HepG2 (cell line): ENCODE data around the gene RACGAP1. TPM values are rescaled to one million over a fixed set of nuclear protein-coding genes. Genes with fewer than 3 reads are reported as not detected.

Source experiments
- CC2D1A ChIP-seq: sonication (generic); formaldehyde crosslinking; IDR thresholded peaks from 2 replicates; pipeline ENCODE4 v1.8.1; 2023; ENCODE audit warnings: mild to moderate bottlenecking, missing genetic modification reagents
- EP300 ChIP-seq, 3 experiments: sonication (generic) in 1 of 3; formaldehyde crosslinking in 1 of 3; IDR thresholded peaks; 2 replicates each; pipeline versions ENCODE4 v1.5.1 to v1.6.1; 2011 to 2020; ENCODE audit warnings: low read depth in 2 of 3, low read length in 2 of 3, borderline replicate concordance in 1 of 3, improper control_type of control experiment in 1 of 3, mild to moderate bottlenecking in 1 of 3, missing genetic modification reagents in 1 of 3, moderate library complexity in 1 of 3
- FOXA1 ChIP-seq, 2 experiments: fragments of 450-650 bp in 1 of 2; sonication (generic) in 1 of 2; formaldehyde crosslinking in 1 of 2; IDR thresholded peaks; 2 replicates each; pipeline versions ENCODE4 v1.4.0 to v1.6.1; 2016 to 2020; ENCODE audit warnings: missing genetic modification reagents in 1 of 2
- FOXJ3 ChIP-seq: sonication (generic); formaldehyde crosslinking; IDR thresholded peaks from 2 replicates; pipeline ENCODE4 v1.4.0; 2020; ENCODE audit warnings: missing genetic modification reagents, mild to moderate bottlenecking, borderline replicate concordance
- JUND ChIP-seq: sonication (generic); formaldehyde crosslinking; IDR thresholded peaks from 2 replicates; pipeline ENCODE4 v1.8.0; 2022; ENCODE audit warnings: mild to moderate bottlenecking, missing genetic modification reagents
- MAZ ChIP-seq, 2 experiments: sonication (generic) in 1 of 2; formaldehyde crosslinking in 1 of 2; IDR thresholded peaks; 2 replicates each; pipeline versions ENCODE4 v1.5.0 to v1.6.1; 2012 to 2020; ENCODE audit warnings: low read depth in 2 of 2, mild to moderate bottlenecking in 2 of 2, borderline replicate concordance in 1 of 2, improper control_type of control experiment in 1 of 2, low read length in 1 of 2, missing genetic modification reagents in 1 of 2, moderate library complexity in 1 of 2
- MNT ChIP-seq: fragments of 450-650 bp; IDR thresholded peaks from 2 replicates; pipeline ENCODE4 v1.6.1; 2016
- MZF1 ChIP-seq: sonication (generic); formaldehyde crosslinking; IDR thresholded peaks from 2 replicates; pipeline ENCODE4 v1.8.1; 2023; ENCODE audit warnings: mild to moderate bottlenecking, missing genetic modification reagents, borderline replicate concordance
- NR2C2 ChIP-seq: sonication (generic); formaldehyde crosslinking; IDR thresholded peaks from 2 replicates; pipeline ENCODE4 v1.4.0; 2020; ENCODE audit warnings: missing genetic modification reagents, mild to moderate bottlenecking, moderate library complexity, borderline replicate concordance
- PAF1 ChIP-seq: IDR thresholded peaks from 2 replicates; pipeline ENCODE4 v1.6.1; 2016; ENCODE audit warnings: missing genetic modification reagents, missing compliant biosample characterization
- PAWR ChIP-seq: sonication (generic); formaldehyde crosslinking; IDR thresholded peaks from 2 replicates; pipeline ENCODE4 v1.4.0; 2020; ENCODE audit warnings: missing genetic modification reagents, mild to moderate bottlenecking, borderline replicate concordance
- PBX3 ChIP-seq: sonication (generic); formaldehyde crosslinking; IDR thresholded peaks from 2 replicates; pipeline ENCODE4 v1.8.1; 2023; ENCODE audit warnings: missing genetic modification reagents, inconsistent platforms, borderline replicate concordance
- RAD21 ChIP-seq: fragments of 450-650 bp; formaldehyde crosslinking; IDR thresholded peaks from 2 replicates; pipeline ENCODE4 v1.5.0; 2020; ENCODE audit warnings: mild to moderate bottlenecking
- TCF7 ChIP-seq: sonication (generic); IDR thresholded peaks from 2 replicates; pipeline ENCODE4 v1.6.1; 2016; ENCODE audit warnings: antibody characterized with exemption, low read depth
- TCF7L2 ChIP-seq: IDR thresholded peaks from 2 replicates; pipeline ENCODE4 v1.6.1; 2011; ENCODE audit warnings: mild to moderate bottlenecking, low read depth, low read length, moderate library complexity
- THAP9 ChIP-seq: sonication (generic); formaldehyde crosslinking; IDR thresholded peaks from 2 replicates; pipeline ENCODE4; 2020; ENCODE audit warnings: missing genetic modification reagents, mild to moderate bottlenecking, borderline replicate concordance
- ZFX ChIP-seq: sonication (generic); formaldehyde crosslinking; IDR thresholded peaks from 2 replicates; pipeline ENCODE4 v1.4.0; 2020; ENCODE audit warnings: mild to moderate bottlenecking, low read depth, missing genetic modification reagents, moderate library complexity
- ZKSCAN5 ChIP-seq: sonication (generic); formaldehyde crosslinking; IDR thresholded peaks from 2 replicates; pipeline ENCODE4 v1.5.1; 2020; ENCODE audit warnings: mild to moderate bottlenecking, missing genetic modification reagents
- ZNF138 ChIP-seq: sonication (generic); formaldehyde crosslinking; IDR thresholded peaks from 2 replicates; pipeline ENCODE4 v1.5.0; 2020; ENCODE audit warnings: mild to moderate bottlenecking, low read depth, missing genetic modification reagents
- ZNF234 ChIP-seq: sonication (generic); formaldehyde crosslinking; conservative IDR thresholded peaks from 2 replicates; pipeline ENCODE4 v1.5.1; 2020; ENCODE audit warnings: mild to moderate bottlenecking, missing genetic modification reagents
- ZNF335 ChIP-seq: sonication (generic); formaldehyde crosslinking; IDR thresholded peaks from 2 replicates; pipeline ENCODE4 v1.4.0; 2020; ENCODE audit warnings: missing genetic modification reagents
- ZZZ3 ChIP-seq: sonication (generic); formaldehyde crosslinking; IDR thresholded peaks from 2 replicates; pipeline ENCODE4 v1.4.0; 2020; ENCODE audit warnings: missing genetic modification reagents, mild to moderate bottlenecking, borderline replicate concordance
- polyA plus RNA-seq, 8 experiments: library from polyadenylated mRNA; depleted of rRNA in 3 of 8; stranded (reverse) in 7 of 8; unstranded in 1 of 8; fragments of >200 nt; fragmentation: Illumina TruSeq in 4 of 8; extraction: Trizol in 4 of 8; gene quantifications; 2 replicates each; pipeline versions ENCODE4 v1.2.1 to v1.2.3, GENCODE V29; 2011 to 2016; ENCODE audit warnings: low read depth in 4 of 8, missing spikeins in 1 of 8, mixed read lengths in 1 of 8; ENCODE audit not compliant: insufficient read depth in 1 of 8
- total RNA-seq, 5 experiments: library from RNA; depleted of rRNA; stranded (reverse); fragments of >200 nt; fragmentation: Illumina TruSeq; extraction: Trizol; gene quantifications; 2 replicates each; pipeline ENCODE4 v1.2.3, GENCODE V29; 2016; ENCODE audit warnings: low read depth in 1 of 5
- TF ChIP-seq, protein P1 (sequence below): sonication (generic); formaldehyde crosslinking; conservative IDR thresholded peaks from 2 replicates; pipeline ENCODE4 v1.4.0; 2020; ENCODE audit warnings: missing genetic modification reagents

RACGAP1 gene
- total and polyA plus RNA-seq, 2 of the 13 experiments (the other 11 are each of a cell fraction or from before 2014, with no cell fraction given) = 16.7 to 57.9 TPM

DNA sequence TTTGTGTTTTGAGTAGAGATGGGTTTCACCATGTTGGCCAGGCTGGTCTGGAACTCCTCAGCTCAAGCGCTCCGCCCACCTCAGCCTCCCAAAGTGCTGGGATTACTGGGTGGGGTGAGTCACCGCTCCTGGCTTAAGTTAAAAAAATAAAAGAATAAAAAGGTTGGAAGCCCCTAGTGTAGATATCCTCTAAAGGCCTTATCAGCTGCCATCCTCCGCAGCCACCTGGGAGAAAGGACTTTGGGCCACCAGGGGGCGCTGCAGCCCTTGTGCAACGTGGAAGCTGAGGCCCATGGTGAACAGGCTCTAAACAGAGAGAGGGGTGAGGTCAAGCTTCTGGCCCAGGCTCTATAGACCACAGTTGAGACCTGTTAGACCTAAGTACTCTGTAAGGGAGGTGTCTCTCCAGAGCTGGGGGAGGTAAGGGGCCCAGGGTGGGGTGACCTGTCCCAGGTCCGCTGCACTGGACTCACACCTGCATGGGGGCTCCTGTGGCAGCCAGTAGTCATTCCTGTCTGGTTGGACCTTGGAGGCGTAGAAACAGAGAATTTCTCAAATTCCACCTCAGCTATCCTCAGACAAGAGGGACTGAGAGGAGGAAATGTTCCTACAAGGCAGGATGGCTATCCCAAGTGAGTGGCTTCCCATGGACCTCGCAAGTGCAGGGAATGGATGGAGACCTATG lies 14.0 kb upstream of the RACGAP1 start (continued):
- TF ChIP-seq ZNF335 (no peak), ZFX (CRISPR knock-in tag) (peak; percentile 38; the same call in 1 of the 2 replicates), PAWR (no peak), TCF7L2 (no peak), TCF7 (no peak), NR2C2 (CRISPR knock-in tag) (no peak), RAD21 (CRISPR knock-in tag) (peak; percentile 74), ZZZ3 (CRISPR knock-in tag) (no peak), MNT (no peak), EP300 (IDR thresholded peaks at IDR 0.05; ENCODE audit: low read depth in 2 of 2, low read length in 2 of 2) (no peak), EP300 (CRISPR knock-in tag; IDR thresholded peaks at IDR 0.05; ENCODE audit: borderline replicate concordance) (no peak), PBX3 (no peak), PAF1 (CRISPR knock-in tag) (no peak), MZF1 (CRISPR knock-in tag) (no peak), MAZ (IDR thresholded peaks at IDR 0.05; ENCODE audit: borderline replicate concordance, low read depth, low read length) (no peak), MAZ (CRISPR knock-in tag; IDR thresholded peaks at IDR 0.05; ENCODE audit: low read depth) (no peak; the same call in 1 of the 2 replicates), ZKSCAN5 (CRISPR knock-in tag) (no peak), FOXA1 (IDR thresholded peaks at IDR 0.05) (no peak), FOXA1 (CRISPR knock-in tag; IDR thresholded peaks at IDR 0.05) (no peak), ZNF138 (CRISPR knock-in tag) (no peak), THAP9 (no peak), FOXJ3 (CRISPR knock-in tag) (0 out of 2 replicates have a peak, but pooled peaks have one; percentile 17), JUND (no peak), CC2D1A (no peak), ZNF234 (no peak)
- TF ChIP-seq, protein P1, sequence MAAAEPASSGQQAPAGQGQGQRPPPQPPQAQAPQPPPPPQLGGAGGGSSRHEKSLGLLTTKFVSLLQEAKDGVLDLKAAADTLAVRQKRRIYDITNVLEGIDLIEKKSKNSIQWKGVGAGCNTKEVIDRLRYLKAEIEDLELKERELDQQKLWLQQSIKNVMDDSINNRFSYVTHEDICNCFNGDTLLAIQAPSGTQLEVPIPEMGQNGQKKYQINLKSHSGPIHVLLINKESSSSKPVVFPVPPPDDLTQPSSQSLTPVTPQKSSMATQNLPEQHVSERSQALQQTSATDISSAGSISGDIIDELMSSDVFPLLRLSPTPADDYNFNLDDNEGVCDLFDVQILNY (CRISPR knock-in tag) = no peak
